Measurements from ENCODE around the gene COBL. TPM values are rescaled to one million over a fixed set of nuclear protein-coding genes. Genes with fewer than 3 reads are reported as not detected.
A peak's percentile ranks its signal among the peaks of the same experiment; 100 is the strongest.

Gene COBL
- total RNA-seq, 1 donor from 2014 or later: 6.3 TPM

GRCh38 chr7:50974240-50974639, 342.4 kb downstream of the COBL start:
- no peaks in the 10 kb centered on the region for H3K4me1 ChIP-seq
- no peak overlapping the region for H3K4me3 ChIP-seq
- H3K4me3 Mint-ChIP-seq: peak overlapping the region; percentile 62
- no peak overlapping the region for H3K27ac ChIP-seq
- no peak for DNase-seq (ENCODE audit: low spot score)
- peaks cover 2% of the 10 kb centered on the region for H3K36me3 Mint-ChIP-seq
- H3K9me3 ChIP-seq (ENCODE audit: low read depth): no peaks in the 10 kb centered on the region
- peaks cover 2% of the 10 kb centered on the region for H3K27me3 Mint-ChIP-seq (ENCODE audit: insufficient read depth, low read depth)
- no peak overlapping the region for H2AFZ ChIP-seq (replicated peaks)
- no peak for TF ChIP-seq EZH2phosphoT487 (IDR thresholded peaks at IDR 0.05)
- TF ChIP-seq EZH2 (IDR thresholded peaks at IDR 0.05): no peak
- TF ChIP-seq CTCF (IDR thresholded peaks at IDR 0.05): no peak
- no peaks in the 10 kb centered on the region for H3K4me1 Mint-ChIP-seq
- no peaks in the 10 kb centered on the region for H3K27me3 ChIP-seq
- no peaks in the 10 kb centered on the region for H3F3A ChIP-seq (ENCODE audit: low read depth)
- H3K4me2 ChIP-seq: no peak overlapping the region
- H3K9ac ChIP-seq: no peak overlapping the region
- H4K20me1 ChIP-seq (ENCODE audit: low read depth): no peaks in the 10 kb centered on the region
- peaks cover 23% of the 10 kb centered on the region for H3K9me3 Mint-ChIP-seq
- no peaks in the 10 kb centered on the region for H3K79me2 ChIP-seq (ENCODE audit: low read depth)
- H3K36me3 ChIP-seq: no peaks in the 10 kb centered on the region
- peak overlapping the region; percentile 57 for H3K27ac Mint-ChIP-seq

DNA sequence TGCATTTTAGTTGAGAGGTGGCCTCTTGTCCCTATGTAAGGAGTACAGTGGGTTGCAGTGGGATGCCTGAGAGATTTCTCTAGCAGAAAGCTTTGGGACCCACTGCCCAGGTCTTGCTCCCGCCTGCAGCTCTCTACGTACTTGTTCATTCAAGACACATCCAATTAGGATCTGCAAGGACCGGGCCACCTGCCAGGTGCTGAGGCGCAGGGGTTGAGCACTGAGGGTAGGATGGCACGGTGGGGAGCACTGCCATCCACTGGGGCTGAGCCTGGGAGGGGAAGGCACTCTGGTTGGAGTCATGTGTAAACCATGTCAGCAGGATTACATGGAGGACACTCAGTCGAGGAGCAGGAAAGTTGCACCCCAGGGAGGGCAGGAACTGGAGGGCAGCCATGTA, 342.8 kb downstream of the COBL start:
- DNase-seq (ENCODE audit: low spot score): no peak
- H3K27ac ChIP-seq: no peak overlapping the region
- no peak overlapping the region for H3K27ac Mint-ChIP-seq
- H3K4me1 ChIP-seq: no peaks in the 10 kb centered on the region
- no peaks in the 10 kb centered on the region for H4K20me1 ChIP-seq (ENCODE audit: low read depth)
- no peaks in the 10 kb centered on the region for H3K9me3 ChIP-seq (ENCODE audit: low read depth)
- H3K36me3 Mint-ChIP-seq: peaks cover 2% of the 10 kb centered on the region
- H3K79me2 ChIP-seq (ENCODE audit: low read depth): no peaks in the 10 kb centered on the region
- no peak overlapping the region for H3K9ac ChIP-seq
- no peak overlapping the region for H3K4me3 ChIP-seq
- H3F3A ChIP-seq (ENCODE audit: low read depth): no peaks in the 10 kb centered on the region
- no peaks in the 10 kb centered on the region for H3K4me1 Mint-ChIP-seq
- H3K9me3 Mint-ChIP-seq: peaks cover 23% of the 10 kb centered on the region
- TF ChIP-seq EZH2phosphoT487 (IDR thresholded peaks at IDR 0.05): no peak
- no peak for TF ChIP-seq CTCF (IDR thresholded peaks at IDR 0.05)
- TF ChIP-seq EZH2 (IDR thresholded peaks at IDR 0.05): no peak
- H3K36me3 ChIP-seq: no peaks in the 10 kb centered on the region
- H3K4me3 Mint-ChIP-seq: peak overlapping the region; percentile 62
- H3K4me2 ChIP-seq: no peak overlapping the region
- H3K27me3 ChIP-seq: no peaks in the 10 kb centered on the region
- H3K27me3 Mint-ChIP-seq (ENCODE audit: insufficient read depth, low read depth): peaks cover 2% of the 10 kb centered on the region
- H2AFZ ChIP-seq (replicated peaks): no peak overlapping the region

DNA sequence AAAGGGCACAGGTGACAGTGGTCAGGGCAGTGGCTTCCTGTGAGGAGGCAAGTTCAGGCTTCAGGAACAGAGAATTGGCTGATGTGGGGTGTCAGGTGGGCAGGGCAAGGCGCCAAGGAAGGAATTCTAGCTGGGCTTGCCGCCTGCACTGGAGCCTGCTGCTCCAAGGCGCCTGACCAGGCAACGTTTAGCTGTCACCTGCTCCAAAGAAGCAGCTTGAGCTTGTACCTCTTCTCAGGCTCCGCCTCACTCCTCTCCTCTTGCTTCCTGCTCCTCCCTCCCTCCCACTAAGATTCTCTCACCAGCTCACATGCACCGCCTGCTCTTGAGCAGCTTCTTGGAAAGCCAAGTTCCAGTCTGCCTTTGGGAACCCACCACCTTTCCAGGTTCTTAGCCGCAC, 346.5 kb downstream of the COBL start:
- H3K27ac ChIP-seq: no peak overlapping the region
- Mint-ChIP-seq H3K4me1 (no peaks in the 10 kb centered on the region), H3K36me3 (peaks cover 3% of the 10 kb centered on the region), H3K9me3 (peaks cover 19% of the 10 kb centered on the region), H3K4me3 (no peak overlapping the region), H3K27me3 (ENCODE audit: insufficient read depth, low read depth) (peaks cover 2% of the 10 kb centered on the region), H3K27ac (no peak overlapping the region)
- no peaks in the 10 kb centered on the region for H3K36me3 ChIP-seq
- TF ChIP-seq EZH2 (IDR thresholded peaks at IDR 0.05): no peak
- TF ChIP-seq CTCF (IDR thresholded peaks at IDR 0.05): no peak
- no peak for TF ChIP-seq EZH2phosphoT487 (IDR thresholded peaks at IDR 0.05)
- H3K79me2 ChIP-seq (ENCODE audit: low read depth): no peaks in the 10 kb centered on the region
- H3K4me1 ChIP-seq: no peaks in the 10 kb centered on the region
- no peak overlapping the region for H3K4me3 ChIP-seq
- no peaks in the 10 kb centered on the region for H3F3A ChIP-seq (ENCODE audit: low read depth)
- no peaks in the 10 kb centered on the region for H4K20me1 ChIP-seq (ENCODE audit: low read depth)
- DNase-seq (ENCODE audit: low spot score): no peak
- no peak overlapping the region for H3K9ac ChIP-seq
- H3K9me3 ChIP-seq (ENCODE audit: low read depth): peaks cover 18% of the 10 kb centered on the region
- no peak overlapping the region for H3K4me2 ChIP-seq
- no peak overlapping the region for H2AFZ ChIP-seq (replicated peaks)
- H3K27me3 ChIP-seq: no peaks in the 10 kb centered on the region
